GM06990 (cell line): Measurements from ENCODE around the gene TEX22.
A peak's percentile ranks its signal among the peaks of the same experiment; 100 is the strongest.

Source experiments
- DNase-seq: peaks from one replicate; pipeline ENCODE4 v3.0.0-alpha.2; 2011; ENCODE audit not compliant: insufficient read length; ENCODE audit errors: extremely low read depth
- H3K27me3 ChIP-seq: replicated peaks from 2 replicates; pipeline ENCODE4 v1.6.0; 2011; ENCODE audit warnings: low read length; ENCODE audit not compliant: control insufficient read depth, insufficient read depth
- H3K36me3 ChIP-seq: 2 replicates; pipeline ENCODE4 v1.5.1; 2011; ENCODE audit warnings: low read length; ENCODE audit not compliant: control insufficient read depth, insufficient read depth
- H3K4me3 ChIP-seq: replicated peaks from 2 replicates; pipeline ENCODE4 v1.5.1; 2011; ENCODE audit warnings: low read depth, mild to moderate bottlenecking, control low read depth, low read length
- TF ChIP-seq, protein P1 (sequence below): IDR thresholded peaks from 2 replicates; pipeline ENCODE4 v1.5.1; 2011; ENCODE audit warnings: low read length, control low read depth, mild to moderate bottlenecking, inconsistent platforms; ENCODE audit not compliant: insufficient read depth, poor library complexity, severe bottlenecking

The TEX22 gene

DNA sequence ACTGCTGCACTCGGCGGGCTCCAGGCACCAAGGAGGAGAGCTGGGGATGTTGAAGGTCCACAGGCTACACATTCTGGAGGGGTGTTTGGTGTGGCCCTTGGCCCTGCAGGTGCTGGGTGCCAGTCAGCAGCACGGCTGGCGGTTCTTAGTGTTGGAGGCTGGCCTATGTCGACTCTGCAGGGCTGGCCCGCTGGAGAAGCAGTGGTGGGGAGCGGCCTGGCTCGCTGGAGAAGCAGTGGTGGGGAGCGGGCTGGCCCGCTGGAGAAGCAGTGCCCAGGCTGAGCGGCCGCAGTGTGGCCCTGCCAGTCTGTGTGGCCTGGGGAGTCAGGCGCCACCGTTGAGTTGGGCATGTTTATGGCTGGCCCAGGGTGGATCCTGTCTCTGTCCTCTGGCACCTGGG lies 48.6 kb downstream of the TEX22 start:
- TF ChIP-seq, protein P1, sequence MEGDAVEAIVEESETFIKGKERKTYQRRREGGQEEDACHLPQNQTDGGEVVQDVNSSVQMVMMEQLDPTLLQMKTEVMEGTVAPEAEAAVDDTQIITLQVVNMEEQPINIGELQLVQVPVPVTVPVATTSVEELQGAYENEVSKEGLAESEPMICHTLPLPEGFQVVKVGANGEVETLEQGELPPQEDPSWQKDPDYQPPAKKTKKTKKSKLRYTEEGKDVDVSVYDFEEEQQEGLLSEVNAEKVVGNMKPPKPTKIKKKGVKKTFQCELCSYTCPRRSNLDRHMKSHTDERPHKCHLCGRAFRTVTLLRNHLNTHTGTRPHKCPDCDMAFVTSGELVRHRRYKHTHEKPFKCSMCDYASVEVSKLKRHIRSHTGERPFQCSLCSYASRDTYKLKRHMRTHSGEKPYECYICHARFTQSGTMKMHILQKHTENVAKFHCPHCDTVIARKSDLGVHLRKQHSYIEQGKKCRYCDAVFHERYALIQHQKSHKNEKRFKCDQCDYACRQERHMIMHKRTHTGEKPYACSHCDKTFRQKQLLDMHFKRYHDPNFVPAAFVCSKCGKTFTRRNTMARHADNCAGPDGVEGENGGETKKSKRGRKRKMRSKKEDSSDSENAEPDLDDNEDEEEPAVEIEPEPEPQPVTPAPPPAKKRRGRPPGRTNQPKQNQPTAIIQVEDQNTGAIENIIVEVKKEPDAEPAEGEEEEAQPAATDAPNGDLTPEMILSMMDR, result no peak
- DNase-seq, result no peak
- no peak overlapping the region for H3K4me3 ChIP-seq
- H3K27me3 ChIP-seq, result no peaks in the 10 kb centered on the region
- H3K36me3 ChIP-seq, result peaks cover 22% of the 10 kb centered on the region

DNA sequence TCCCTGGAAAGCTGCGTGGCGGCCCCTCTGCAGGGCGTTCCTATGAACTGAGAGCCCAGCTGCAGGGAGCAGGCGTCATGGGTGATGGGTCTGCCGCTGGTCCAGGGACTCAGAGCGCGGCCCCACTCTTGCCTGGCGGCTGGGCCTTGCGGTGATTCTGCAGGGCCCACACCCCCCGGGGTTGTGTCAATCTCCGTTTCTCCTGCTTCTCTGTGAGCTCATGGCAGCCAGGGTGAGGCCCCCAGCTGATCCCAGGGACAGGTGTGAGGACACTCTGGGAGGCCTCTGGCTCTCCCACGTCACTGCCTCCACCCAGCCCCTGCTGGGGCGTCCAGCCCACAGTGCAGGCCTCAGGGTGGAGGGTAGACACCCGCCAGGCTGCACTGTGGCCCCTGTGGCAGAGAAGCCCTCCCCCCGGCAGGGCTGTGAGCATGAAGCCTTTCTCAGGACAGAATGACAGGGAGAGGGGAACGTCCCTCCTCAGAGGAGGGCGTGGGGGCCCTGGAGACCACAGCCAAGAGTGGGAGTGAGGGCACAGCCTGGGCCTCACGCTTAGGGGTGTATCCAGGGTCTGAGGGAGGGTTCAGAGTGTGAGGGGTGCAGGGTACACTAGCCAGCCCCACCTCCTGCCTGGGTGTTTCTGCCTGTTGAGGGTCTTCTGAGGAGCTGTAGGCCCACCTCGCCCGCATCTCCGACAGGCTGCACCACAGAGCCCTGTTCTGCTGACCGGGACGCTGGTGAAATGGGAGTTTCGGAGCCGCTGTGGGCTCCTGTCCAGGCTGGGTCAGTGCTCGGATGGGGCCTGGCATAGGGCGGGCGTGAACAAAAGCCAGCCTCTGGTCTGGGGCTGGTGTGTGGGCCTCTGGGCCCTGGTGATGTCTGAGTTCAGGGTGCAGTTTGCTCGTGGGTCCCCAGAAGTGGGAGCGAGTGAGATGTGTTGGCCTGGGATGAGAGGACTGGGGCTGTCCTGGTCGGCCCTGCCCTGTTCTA lies 49.6 kb downstream of the TEX22 start:
- Histone ChIP-seq H3K4me3 (no peak overlapping the region), H3K27me3 (no peaks in the 10 kb centered on the region), H3K36me3 (peaks cover 15% of the 10 kb centered on the region)
- DNase-seq, result no peak
- TF ChIP-seq, protein P1, result no peak

DNA sequence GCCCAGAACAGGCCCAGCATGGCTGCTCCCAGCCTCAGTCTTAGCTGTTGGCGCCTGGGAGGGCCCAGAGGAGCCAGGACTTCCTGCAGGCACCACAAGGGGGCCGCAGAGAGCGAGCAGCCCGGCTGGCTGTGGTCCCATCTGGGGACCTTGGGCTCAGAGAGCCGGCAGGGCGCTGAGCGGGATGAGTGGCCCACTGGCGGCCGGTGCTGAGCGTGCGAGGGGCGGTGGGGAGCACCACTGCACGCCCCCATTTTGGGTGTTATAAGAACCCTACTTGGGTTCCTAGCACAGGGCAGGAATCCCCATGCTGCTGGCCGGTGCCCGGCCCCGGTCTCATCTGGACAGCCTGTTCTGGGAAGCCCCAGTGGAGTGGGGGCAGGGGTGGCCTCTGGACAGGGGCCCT lies 50.4 kb downstream of the TEX22 start:
- H3K27me3 ChIP-seq, result no peaks in the 10 kb centered on the region
- peaks cover 15% of the 10 kb centered on the region for H3K36me3 ChIP-seq
- DNase-seq, result peak; percentile 51
- H3K4me3 ChIP-seq, result no peak overlapping the region
- TF ChIP-seq, protein P1, result peak; percentile 90

DNA sequence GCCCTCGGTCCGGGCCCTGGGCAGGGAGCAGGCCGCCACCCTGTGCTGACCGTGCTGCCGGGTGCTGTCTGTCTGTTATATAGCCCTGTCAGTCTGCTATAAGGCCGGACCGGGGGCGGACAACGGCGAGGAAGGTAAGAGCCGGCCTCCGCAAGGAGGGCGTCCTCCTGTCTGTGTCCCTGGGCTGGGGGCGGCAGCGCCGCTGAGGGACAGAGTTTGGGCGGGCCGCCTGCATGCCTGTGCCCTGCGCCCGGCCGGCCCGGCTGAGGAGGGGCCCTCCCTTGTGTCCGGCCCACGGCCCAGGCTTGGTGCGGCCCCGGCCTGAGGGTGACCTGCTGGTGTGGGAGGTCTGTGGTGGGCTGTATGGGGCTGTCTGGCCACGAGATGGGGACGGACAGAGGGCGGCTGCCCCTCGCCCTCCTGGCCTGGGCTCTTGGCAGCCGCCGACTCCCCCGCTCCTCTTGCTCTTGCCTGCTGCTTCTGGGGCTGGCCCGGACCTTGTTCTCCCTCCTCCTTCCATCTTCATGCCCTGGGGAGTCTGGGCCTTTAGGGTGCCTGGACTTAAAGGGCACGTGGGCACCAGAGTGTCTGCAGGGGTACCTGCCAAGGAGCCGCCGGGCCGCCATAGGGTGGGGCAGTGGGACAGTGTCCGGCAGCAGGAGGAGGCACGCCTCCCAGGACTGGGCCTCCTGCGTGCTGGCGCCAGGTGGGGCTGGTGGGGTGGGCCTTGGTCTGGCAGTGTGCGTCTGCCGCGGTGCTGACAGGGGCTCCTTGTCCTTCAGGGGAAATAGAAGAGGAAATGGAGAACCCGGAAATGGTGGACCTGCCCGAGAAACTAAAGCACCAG lies 51.2 kb downstream of the TEX22 start:
- Histone ChIP-seq H3K27me3 (no peaks in the 10 kb centered on the region), H3K4me3 (no peak overlapping the region), H3K36me3 (peaks cover 15% of the 10 kb centered on the region)
- TF ChIP-seq, protein P1, result no peak
- no peak for DNase-seq

DNA sequence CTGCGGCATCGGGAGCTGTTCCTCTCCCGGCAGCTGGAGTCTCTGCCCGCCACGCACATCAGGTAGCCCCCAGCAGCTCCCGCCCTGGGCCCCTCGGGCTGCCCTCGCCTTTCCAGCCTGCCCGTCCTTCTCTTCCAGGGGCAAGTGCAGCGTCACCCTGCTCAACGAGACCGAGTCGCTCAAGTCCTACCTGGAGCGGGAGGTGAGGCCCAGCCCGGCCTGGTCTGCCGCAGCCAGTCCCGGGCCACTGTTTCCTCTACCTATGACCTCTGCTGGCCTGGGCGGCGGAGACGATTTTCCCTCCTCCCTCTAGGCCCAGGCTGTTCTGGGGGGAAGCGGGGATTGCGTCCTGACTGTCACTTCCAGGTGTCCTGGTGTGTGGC lies 51.8 kb downstream of the TEX22 start:
- TF ChIP-seq, protein P1, result no peak
- Histone ChIP-seq H3K36me3 (peaks cover 15% of the 10 kb centered on the region), H3K27me3 (no peaks in the 10 kb centered on the region), H3K4me3 (no peak overlapping the region)
- no peak for DNase-seq
